Liver (tissue), 9 donors: ENCODE measurements around the gene DHRSX. TPM values are rescaled to one million over a fixed set of nuclear protein-coding genes. Genes with fewer than 3 reads are reported as not detected.

Experiments
- DNase-seq: peaks from one replicate; pipeline ENCODE4 v3.0.0-alpha.2; 2017; ENCODE audit warnings: low spot score
- H3K27ac ChIP-seq, 2 donors: one replicate each; pipeline ENCODE4 v1.7.0; 2013; ENCODE audit warnings: inconsistent platforms in 2 of 2, low read length in 2 of 2, control low read depth in 1 of 2, low read depth in 1 of 2, mild to moderate bottlenecking in 1 of 2
- H3K27me3 ChIP-seq, 4 donors: one replicate each; pipeline versions ENCODE4 v1.6.1 to v1.7.0; 2013; ENCODE audit warnings: low read length in 3 of 4, inconsistent platforms in 1 of 4, mild to moderate bottlenecking in 1 of 4, moderate library complexity in 1 of 4; ENCODE audit not compliant: control insufficient read depth in 4 of 4, insufficient read depth in 4 of 4
- H3K36me3 ChIP-seq, 4 donors: one replicate each; pipeline versions ENCODE4 v1.6.1 to v1.7.0; 2013; ENCODE audit warnings: low read length in 3 of 4, mild to moderate bottlenecking in 3 of 4, low read depth in 1 of 4, moderate library complexity in 1 of 4; ENCODE audit not compliant: control insufficient read depth in 4 of 4, insufficient read depth in 3 of 4
- H3K4me1 ChIP-seq, 4 donors: one replicate each; pipeline versions ENCODE4 v1.6.1 to v1.7.0; 2013; ENCODE audit warnings: low read length in 3 of 4, mild to moderate bottlenecking in 3 of 4, moderate library complexity in 1 of 4; ENCODE audit not compliant: control insufficient read depth in 4 of 4, insufficient read depth in 4 of 4
- H3K4me3 ChIP-seq, 3 donors: one replicate each; pipeline versions ENCODE4 v1.6.1 to v1.7.0; 2013; ENCODE audit warnings: low read length in 3 of 3, control low read depth in 1 of 3, low read depth in 1 of 3, mild to moderate bottlenecking in 1 of 3
- H3K9ac ChIP-seq, 2 donors: one replicate each; pipeline ENCODE4 v1.7.0; 2013; ENCODE audit warnings: low read length in 2 of 2, mild to moderate bottlenecking in 2 of 2, moderate library complexity in 2 of 2, control low read depth in 1 of 2, low read depth in 1 of 2
- H3K9me3 ChIP-seq, 4 donors: one replicate each; pipeline versions ENCODE4 v1.6.1 to v1.7.0; 2013; ENCODE audit warnings: low read length in 3 of 4; ENCODE audit not compliant: control insufficient read depth in 4 of 4
- ATF3 ChIP-seq: IDR thresholded peaks from 2 replicates; pipeline ENCODE4 v1.6.1; 2016; ENCODE audit warnings: antibody characterized with exemption
- CTCF ChIP-seq: fragments of 150-350 bp; IDR thresholded peaks from 2 replicates; pipeline ENCODE4 v1.5.1; 2017; ENCODE audit warnings: improper control_type of control experiment, low read depth, low read length; ENCODE audit not compliant: missing input control
- EGR1 ChIP-seq, 2 donors: IDR thresholded peaks; 2 replicates each; pipeline ENCODE4 v1.6.1; 2016 to 2018; ENCODE audit warnings: antibody characterized with exemption in 2 of 2, low read depth in 2 of 2
- FOXA1 ChIP-seq: IDR thresholded peaks from 2 replicates; pipeline ENCODE4 v1.6.1; 2016; ENCODE audit warnings: antibody characterized with exemption
- FOXA2 ChIP-seq: IDR thresholded peaks from 2 replicates; pipeline ENCODE4 v1.6.1; 2016; ENCODE audit warnings: antibody characterized with exemption
- GABPA ChIP-seq, 2 donors: IDR thresholded peaks in 1 of 2; conservative IDR thresholded peaks in 1 of 2; 2 replicates each; pipeline ENCODE4 v1.6.1; 2016; ENCODE audit warnings: antibody characterized with exemption in 2 of 2, mild to moderate bottlenecking in 1 of 2, moderate library complexity in 1 of 2
- HNF4A ChIP-seq, 2 donors: conservative IDR thresholded peaks; 2 replicates each; pipeline ENCODE4 v1.6.1; 2016; ENCODE audit warnings: antibody characterized with exemption in 2 of 2, mild to moderate bottlenecking in 2 of 2
- HNF4G ChIP-seq: IDR thresholded peaks from 2 replicates; pipeline ENCODE4 v1.6.1; 2016; ENCODE audit warnings: antibody characterized with exemption
- JUND ChIP-seq, 2 donors: IDR thresholded peaks; 2 replicates each; pipeline ENCODE4 v1.6.1; 2016; ENCODE audit warnings: antibody characterized with exemption in 2 of 2
- MAX ChIP-seq: IDR thresholded peaks from 2 replicates; pipeline ENCODE4 v1.6.1; 2016; ENCODE audit warnings: antibody characterized with exemption
- NR2F2 ChIP-seq: IDR thresholded peaks from 2 replicates; pipeline ENCODE4 v1.6.1; 2016; ENCODE audit warnings: antibody characterized with exemption
- RAD21 ChIP-seq, 2 donors: IDR thresholded peaks; 2 replicates each; pipeline ENCODE4 v1.6.1; 2016; ENCODE audit warnings: antibody characterized with exemption in 2 of 2, mild to moderate bottlenecking in 2 of 2
- RXRA ChIP-seq, 2 donors: IDR thresholded peaks; 2 replicates each; pipeline ENCODE4 v1.6.1; 2017 to 2018; ENCODE audit warnings: antibody characterized with exemption in 2 of 2, mild to moderate bottlenecking in 1 of 2
- SP1 ChIP-seq: IDR thresholded peaks from 2 replicates; pipeline ENCODE4 v1.6.1; 2018; ENCODE audit warnings: antibody characterized with exemption, mild to moderate bottlenecking
- TAF1 ChIP-seq: conservative IDR thresholded peaks from 2 replicates; pipeline ENCODE4 v1.6.1; 2016; ENCODE audit warnings: antibody characterized with exemption, mild to moderate bottlenecking
- YY1 ChIP-seq: IDR thresholded peaks from 2 replicates; pipeline ENCODE4 v1.6.1; 2016; ENCODE audit warnings: antibody characterized with exemption, mild to moderate bottlenecking
- ZBTB33 ChIP-seq: IDR thresholded peaks from 2 replicates; pipeline ENCODE4 v1.6.1; 2016; ENCODE audit warnings: antibody characterized with exemption
- WGBS: extraction: QIAGEN DNeasy Blood & Tissue Kit; methylation state at CpG from one replicate; pipeline ENCODE4 v1.1.7; 2013; 5-methylcytosine and 5-hydroxymethylcytosine counted together
- polyA plus RNA-seq, 2 donors: library from polyadenylated mRNA; stranded (reverse) in 1 of 2; unstranded in 1 of 2; fragments of 200-250 nt in 1 of 2; fragments of >200 nt in 1 of 2; fragmentation: Nextera tagmentation in 1 of 2; extraction: Ambion mirVana in 1 of 2; gene quantifications; one replicate each; pipeline versions ENCODE4 v1.2.1 to v1.2.3, GENCODE V29; 2013 to 2015
- total RNA-seq, 2 donors: library from RNA; depleted of rRNA; stranded (reverse); fragments of >200 nt; gene quantifications; one replicate each; pipeline ENCODE4 v1.2.3, GENCODE V29; 2014
- donor health status: healthy.
- donor health status: healthy.
- donor health status: healthy.
- donor health status: healthy.
- donor health status: healthy.

The DHRSX gene
- total and polyA plus RNA-seq, 4 donors = 17.2 to 35.2 (median 23.3) TPM

- no peaks in the 10 kb centered on the region for H3K4me1 ChIP-seq
- no peak for DNase-seq
- no peaks in the 10 kb centered on the region for H3K27me3 ChIP-seq
- no peaks in the 10 kb centered on the region for H3K9me3 ChIP-seq
- TF ChIP-seq GABPA (IDR thresholded peaks at IDR 0.05 in 1 of 2, conservative IDR thresholded peaks at IDR 0.05 in 1 of 2) (no peak), HNF4A (conservative IDR thresholded peaks at IDR 0.05) (no peak), FOXA1 (no peak), YY1 (no peak), CTCF (no peak)
- H3K36me3 ChIP-seq = no peaks in the 10 kb centered on the region
- H3K9ac ChIP-seq = no peak overlapping the region
- WGBS = 89% methylated on average over 3 of the region's 3 CpGs
- no peak overlapping the region for H3K4me3 ChIP-seq
- H3K27ac ChIP-seq = no peak overlapping the region
These were observed 307.5 kb downstream of the DHRSX start for GRCh38 chrX:2193273-2193592.

- WGBS = 74% methylated on average over 12 of the region's 12 CpGs
- no peaks in the 10 kb centered on the region for H3K36me3 ChIP-seq
- H3K27ac ChIP-seq = no peak overlapping the region
- no peaks in the 10 kb centered on the region for H3K27me3 ChIP-seq
- no peak for TF ChIP-seq ATF3
- TF ChIP-seq ZBTB33 = no peak
- no peak for TF ChIP-seq MAX
- TF ChIP-seq EGR1 (IDR thresholded peaks at IDR 0.05; ENCODE audit: low read depth in 2 of 2) = no peak
- TF ChIP-seq FOXA2 = no peak
- TF ChIP-seq GABPA (IDR thresholded peaks at IDR 0.05 in 1 of 2, conservative IDR thresholded peaks at IDR 0.05 in 1 of 2) = no peak
- no peak for DNase-seq
- no peaks in the 10 kb centered on the region for H3K9me3 ChIP-seq
- no peak overlapping the region for H3K9ac ChIP-seq
- no peak overlapping the region for H3K4me3 ChIP-seq
- H3K4me1 ChIP-seq = no peaks in the 10 kb centered on the region
These were observed 308.0 kb downstream of the DHRSX start for GRCh38 chrX:2192584-2193272.

- WGBS = 90% methylated on average over 7 of the region's 7 CpGs
- no peak for DNase-seq
- Histone ChIP-seq H3K4me3 (no peak overlapping the region), H3K9me3 (peaks cover 0 to 8% (median 1%) of the 10 kb centered on the region in 4 donors), H3K4me1 (no peaks in the 10 kb centered on the region), H3K9ac (no peak overlapping the region), H3K36me3 (no peaks in the 10 kb centered on the region), H3K27ac (no peak overlapping the region), H3K27me3 (no peaks in the 10 kb centered on the region)
- TF ChIP-seq YY1 (no peak), CTCF (no peak), HNF4A (conservative IDR thresholded peaks at IDR 0.05) (no peak), HNF4G (no peak), MAX (no peak), JUND (IDR thresholded peaks at IDR 0.05) (no peak), NR2F2 (no peak), RAD21 (IDR thresholded peaks at IDR 0.05) (no peak), SP1 (no peak), RXRA (IDR thresholded peaks at IDR 0.05) (no peak), ATF3 (no peak), EGR1 (IDR thresholded peaks at IDR 0.05; ENCODE audit: low read depth in 2 of 2) (no peak), FOXA1 (no peak), TAF1 (no peak), ZBTB33 (no peak), GABPA (IDR thresholded peaks at IDR 0.05 in 1 of 2, conservative IDR thresholded peaks at IDR 0.05 in 1 of 2) (no peak), FOXA2 (no peak)
These were observed 311.9 kb downstream of the DHRSX start for GRCh38 chrX:2188840-2189239.
